Adipocyte (in vitro differentiated cells): Measurements from ENCODE around the gene TP73.

ENCODE experiments used
- DNase-seq: peaks from one replicate; pipeline ENCODE4 v3.0.0-alpha.2; 2015; ENCODE audit warnings: low read depth
- H3K27me3 ChIP-seq: replicated peaks from 2 replicates; pipeline ENCODE4 v1.7.0; 2013; ENCODE audit warnings: mild to moderate bottlenecking, low read length, moderate library complexity; ENCODE audit not compliant: control insufficient read depth, insufficient read depth
- H3K36me3 ChIP-seq: 2 replicates; pipeline ENCODE4 v1.7.0; 2013; ENCODE audit warnings: low read length, mild to moderate bottlenecking, moderate library complexity; ENCODE audit not compliant: control insufficient read depth, insufficient read depth, severe bottlenecking
- H3K4me1 ChIP-seq: 2 replicates; pipeline ENCODE4 v1.7.0; 2013; ENCODE audit warnings: mild to moderate bottlenecking, low read length, moderate library complexity; ENCODE audit not compliant: control insufficient read depth, insufficient read depth
- H3K4me3 ChIP-seq: 2 replicates; pipeline ENCODE4 v1.7.0; 2013; ENCODE audit warnings: mild to moderate bottlenecking, low read length, moderate library complexity
- H3K9ac ChIP-seq: 2 replicates; pipeline ENCODE4 v1.7.0; 2013; ENCODE audit warnings: mild to moderate bottlenecking, low read length, moderate library complexity
- H3K9me3 ChIP-seq: 2 replicates; pipeline ENCODE4 v1.7.0; 2013; ENCODE audit warnings: mild to moderate bottlenecking, low read length, moderate library complexity; ENCODE audit not compliant: control insufficient read depth

The TP73 gene

DNA sequence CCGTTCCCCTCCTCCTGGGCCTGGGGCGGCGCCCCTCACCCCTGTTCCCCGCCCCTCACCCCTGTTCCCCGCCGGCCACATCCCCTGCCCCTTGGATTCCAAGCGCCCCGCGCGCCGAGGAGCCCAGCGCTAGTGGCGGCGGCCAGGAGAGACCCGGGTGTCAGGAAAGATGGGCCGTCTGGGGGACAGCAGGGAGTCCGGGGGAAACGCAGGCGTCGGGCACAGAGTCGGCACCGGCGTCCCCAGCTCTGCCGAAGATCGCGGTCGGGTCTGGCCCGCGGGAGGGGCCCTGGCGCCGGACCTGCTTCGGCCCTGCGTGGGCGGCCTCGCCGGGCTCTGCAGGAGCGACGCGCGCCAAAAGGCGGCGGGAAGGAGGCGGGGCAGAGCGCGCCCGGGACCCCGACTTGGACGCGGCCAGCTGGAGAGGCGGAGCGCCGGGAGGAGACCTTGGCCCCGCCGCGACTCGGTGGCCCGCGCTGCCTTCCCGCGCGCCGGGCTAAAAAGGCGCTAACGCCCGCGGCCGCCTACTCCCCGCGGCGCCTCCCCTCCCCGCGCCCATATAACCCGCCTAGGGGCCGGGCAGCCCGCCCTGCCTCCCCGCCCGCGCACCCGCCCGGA, at the start of gene TP73:
Gene TP73, plus strand, starts transcription at position 587 of the 618 bp plus-strand sequence. CDS start 29,850 bp downstream, outside the sequence.
- Histone ChIP-seq H3K9ac (no peak within 1 kb of the TSS), H3K4me3 (no peak within 1 kb of the TSS), H3K36me3 (peaks cover 7% of the 10 kb centered on the region), H3K9me3 (no peaks in the 10 kb centered on the region), H3K27me3 (peaks cover 45% of the 10 kb centered on the region), H3K4me1 (peaks cover 5% of the 10 kb centered on the region)
- peak; percentile 10 for DNase-seq

DNA sequence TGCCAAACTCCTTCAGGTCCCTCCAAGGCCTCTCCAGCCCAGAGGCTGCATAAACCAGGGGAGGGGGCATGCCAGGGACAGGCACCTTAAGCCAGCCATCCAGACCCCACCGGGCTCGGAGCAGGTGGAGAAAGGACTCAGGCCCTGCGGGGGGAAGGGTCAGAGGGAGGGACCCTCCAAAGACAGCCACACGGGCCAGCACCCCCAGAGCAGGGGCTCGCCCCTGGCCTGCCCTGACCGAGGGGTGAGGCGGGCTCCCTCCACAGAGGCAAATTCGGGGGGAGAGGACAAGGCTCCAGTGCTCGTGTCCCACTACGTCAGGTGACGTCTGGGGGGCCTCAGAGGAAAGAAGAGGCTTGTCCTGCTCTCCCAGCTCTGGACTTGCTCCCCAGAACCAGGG, 49.2 kb upstream of the TP73 start:
- Histone ChIP-seq H3K9me3 (no peaks in the 10 kb centered on the region), H3K4me3 (no peak overlapping the region), H3K27me3 (peaks cover 58% of the 10 kb centered on the region), H3K9ac (no peak overlapping the region), H3K36me3 (no peaks in the 10 kb centered on the region), H3K4me1 (peaks cover 3% of the 10 kb centered on the region)
- no peak for DNase-seq

DNA sequence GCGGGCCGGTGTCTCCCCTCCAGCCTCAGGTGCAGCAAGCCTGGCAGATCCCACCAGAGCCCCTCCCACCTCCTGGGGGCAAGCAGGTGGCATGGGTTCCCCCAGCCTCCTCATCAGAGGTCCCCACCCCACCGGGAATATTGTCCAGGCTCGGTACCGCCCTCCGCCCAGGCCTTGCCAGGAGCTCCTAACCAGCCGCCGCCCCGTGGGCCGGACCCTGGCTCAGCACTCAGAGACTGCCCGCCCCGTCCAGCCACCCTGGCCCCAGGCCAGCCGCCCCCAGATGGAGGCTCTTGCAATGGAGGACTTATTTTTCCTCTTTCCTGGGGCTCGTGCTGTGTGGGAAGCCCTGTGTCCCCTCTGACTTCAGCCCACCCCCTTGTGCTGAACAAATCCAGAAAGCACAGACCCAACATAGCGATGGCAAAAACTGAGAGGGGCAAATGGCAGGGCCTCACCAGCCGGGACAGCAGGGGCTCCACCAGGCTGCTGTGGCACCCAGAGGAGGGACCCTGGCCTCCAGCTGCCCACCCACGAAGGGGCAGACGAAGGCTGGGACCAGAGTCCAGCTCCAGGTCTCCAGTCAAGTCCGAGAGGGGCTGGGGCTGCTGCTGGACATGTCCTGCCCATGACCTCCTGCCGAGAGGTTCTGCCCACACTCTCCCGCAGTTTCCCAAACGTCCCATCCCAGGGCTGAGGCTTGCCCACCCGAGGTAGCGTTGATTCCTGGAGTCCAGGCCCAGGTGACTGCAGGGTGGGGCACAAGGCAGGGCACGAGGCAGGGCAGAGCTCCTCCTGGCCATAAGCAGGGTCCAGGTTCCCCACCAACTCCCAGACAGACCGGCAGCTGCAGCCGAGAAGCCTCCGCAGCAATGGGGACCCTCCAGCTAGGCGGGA, 48.5 kb upstream of the TP73 start:
- H3K36me3 ChIP-seq = no peaks in the 10 kb centered on the region
- no peak overlapping the region for H3K9ac ChIP-seq
- DNase-seq = no peak
- H3K9me3 ChIP-seq = no peaks in the 10 kb centered on the region
- H3K27me3 ChIP-seq = peaks cover 65% of the 10 kb centered on the region
- H3K4me3 ChIP-seq = no peak overlapping the region
- H3K4me1 ChIP-seq = no peaks in the 10 kb centered on the region

DNA sequence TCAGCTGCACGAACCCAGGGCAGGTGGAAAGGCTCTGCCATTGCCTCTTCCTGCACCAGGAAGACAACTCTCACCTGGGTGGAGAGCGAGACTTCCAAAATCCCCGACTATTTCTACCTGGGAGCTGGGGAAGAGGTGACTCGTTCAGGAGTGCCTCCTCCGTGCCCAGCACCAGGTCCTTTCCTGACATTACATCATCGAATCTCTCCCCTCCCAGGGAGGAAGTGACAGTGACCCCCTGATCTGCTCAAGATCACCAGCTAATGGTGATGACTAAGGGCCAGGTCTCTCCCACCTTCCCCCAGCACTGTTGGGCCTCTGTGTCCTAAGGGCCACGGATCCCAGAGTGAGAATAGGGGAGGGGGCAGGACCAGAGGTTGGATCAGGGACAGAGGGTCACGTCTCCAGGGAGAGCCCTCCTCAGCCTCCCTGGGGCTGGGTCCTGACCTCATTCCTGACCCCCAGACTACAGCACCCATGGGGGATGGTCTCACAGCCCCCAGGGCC, 47.8 kb upstream of the TP73 start:
- peaks cover 63% of the 10 kb centered on the region for H3K27me3 ChIP-seq
- no peaks in the 10 kb centered on the region for H3K9me3 ChIP-seq
- no peak overlapping the region for H3K9ac ChIP-seq
- no peaks in the 10 kb centered on the region for H3K4me1 ChIP-seq
- H3K4me3 ChIP-seq = no peak overlapping the region
- no peaks in the 10 kb centered on the region for H3K36me3 ChIP-seq
- no peak for DNase-seq

DNA sequence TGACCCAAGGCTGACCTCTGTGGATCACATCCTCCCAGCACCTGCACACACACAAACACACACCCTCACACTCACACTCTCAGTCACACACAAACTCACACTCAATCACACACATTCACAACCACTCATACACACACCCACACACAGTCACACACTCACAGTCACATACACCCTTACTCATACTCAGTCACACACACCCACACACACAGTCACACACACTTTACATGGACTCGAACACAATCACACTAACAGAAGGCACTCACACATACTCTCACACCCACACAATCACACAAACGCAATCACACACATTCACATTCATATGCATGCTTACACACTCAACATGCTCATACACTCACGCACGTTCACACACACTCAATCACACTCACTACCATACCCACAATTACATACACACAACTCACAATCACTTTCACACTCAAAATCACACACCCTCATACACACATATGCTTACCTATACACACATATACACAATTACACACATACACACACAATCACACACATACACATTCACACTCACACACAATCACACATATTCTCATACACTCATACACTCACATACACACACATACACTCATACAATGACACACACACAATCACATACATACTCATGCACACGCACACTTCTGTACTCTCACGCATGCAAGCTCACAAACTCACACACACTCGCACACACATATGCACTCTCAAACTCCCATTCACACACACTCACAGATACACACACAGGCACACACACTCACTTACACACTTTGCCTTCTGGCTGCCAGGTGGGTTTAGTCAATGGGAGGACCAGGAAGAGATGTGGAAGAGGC, 47.1 kb upstream of the TP73 start:
- DNase-seq = no peak
- Histone ChIP-seq H3K27me3 (peaks cover 63% of the 10 kb centered on the region), H3K4me1 (no peaks in the 10 kb centered on the region), H3K36me3 (no peaks in the 10 kb centered on the region), H3K9ac (no peak overlapping the region), H3K9me3 (no peaks in the 10 kb centered on the region), H3K4me3 (no peak overlapping the region)

DNA sequence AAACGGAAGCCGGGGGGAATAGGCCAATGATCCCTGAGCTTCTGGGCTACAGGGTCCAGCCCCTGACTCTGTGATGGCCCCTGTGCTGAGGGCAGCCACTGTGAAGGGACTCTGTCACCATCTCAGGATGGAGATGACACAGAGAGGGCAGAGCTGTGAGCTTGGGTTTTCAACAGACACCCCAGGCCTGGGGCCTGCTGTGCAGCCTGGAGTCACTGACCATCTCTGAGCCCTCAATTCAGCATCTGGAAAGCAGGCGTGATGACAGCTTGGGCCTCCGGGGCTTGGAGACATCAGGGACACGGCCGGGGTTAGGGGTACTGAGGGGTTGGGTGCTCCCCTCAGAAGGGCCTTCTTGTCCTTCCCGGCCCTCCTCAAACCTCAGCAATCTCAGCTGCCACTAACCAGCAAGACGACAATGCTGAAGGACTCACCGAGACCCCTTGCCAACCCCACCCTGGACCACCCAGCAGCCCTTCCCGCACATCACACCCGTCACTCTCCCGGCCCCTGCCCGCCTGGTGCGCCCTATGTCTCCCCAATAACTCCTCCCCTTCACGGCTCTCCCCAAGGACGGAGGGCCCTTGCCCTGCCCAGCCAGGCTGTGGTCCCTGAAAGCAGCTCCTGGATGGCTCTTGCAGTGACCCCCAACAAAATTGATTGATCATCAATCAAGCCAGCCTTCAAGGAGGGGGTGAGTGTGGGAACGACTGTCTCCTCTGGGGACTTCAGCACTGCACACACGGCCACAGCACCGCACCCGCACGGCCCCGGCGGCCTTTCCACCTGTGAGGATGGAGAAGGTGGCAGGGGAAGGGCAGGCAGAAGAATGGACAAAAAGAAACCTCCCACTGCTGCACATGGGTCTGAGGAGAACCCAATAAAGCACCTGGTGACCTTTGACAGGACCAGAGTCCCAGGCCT, 45.3 kb upstream of the TP73 start:
- Histone ChIP-seq H3K9me3 (no peaks in the 10 kb centered on the region), H3K9ac (no peak overlapping the region), H3K4me1 (peaks cover 3% of the 10 kb centered on the region), H3K36me3 (no peaks in the 10 kb centered on the region), H3K27me3 (peaks cover 59% of the 10 kb centered on the region), H3K4me3 (no peak overlapping the region)
- no peak for DNase-seq

DNA sequence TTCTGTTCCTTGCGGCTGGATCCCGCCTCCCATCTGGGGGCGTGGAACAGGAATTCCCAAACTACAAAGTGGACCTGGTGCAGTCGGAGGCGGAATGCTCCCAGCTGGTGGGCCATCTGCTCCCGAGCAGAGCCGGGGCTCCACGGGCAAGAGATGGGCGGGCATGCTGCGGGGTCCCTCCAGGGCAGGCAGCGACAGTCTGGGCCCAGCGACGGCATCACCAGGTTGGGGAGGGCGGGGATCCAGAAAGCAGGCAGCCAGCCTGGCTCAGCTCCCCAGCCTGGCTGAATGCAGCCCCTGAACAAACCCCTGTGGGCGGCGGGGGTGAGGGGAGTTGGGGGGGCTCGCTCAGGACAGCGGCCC, 44.6 kb upstream of the TP73 start:
- Histone ChIP-seq H3K27me3 (peaks cover 64% of the 10 kb centered on the region), H3K36me3 (no peaks in the 10 kb centered on the region), H3K9ac (no peak overlapping the region), H3K9me3 (no peaks in the 10 kb centered on the region), H3K4me3 (no peak overlapping the region), H3K4me1 (peaks cover 3% of the 10 kb centered on the region)
- no peak for DNase-seq

DNA sequence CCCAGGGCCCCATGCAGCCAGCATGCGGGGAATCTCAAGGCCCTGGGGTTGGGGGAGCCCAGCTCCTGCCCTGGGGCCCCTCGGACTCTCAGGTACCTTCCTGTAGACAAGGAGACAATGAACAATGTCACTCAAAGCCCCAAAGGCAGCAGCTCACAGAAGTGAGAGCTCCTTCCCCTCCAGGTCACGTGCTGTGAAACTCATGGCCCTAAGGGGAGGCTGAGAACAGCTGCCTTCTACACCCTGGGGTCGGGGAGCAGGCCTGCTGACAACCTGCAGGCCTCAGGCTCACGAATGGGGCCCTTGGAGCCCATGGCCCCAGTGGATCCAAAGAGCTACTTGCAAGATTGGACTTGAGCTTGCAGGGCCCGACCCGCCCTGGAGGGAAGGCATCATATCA, 44.2 kb upstream of the TP73 start:
- DNase-seq = no peak
- Histone ChIP-seq H3K4me3 (no peak overlapping the region), H3K9ac (no peak overlapping the region), H3K27me3 (peaks cover 67% of the 10 kb centered on the region), H3K36me3 (no peaks in the 10 kb centered on the region), H3K9me3 (no peaks in the 10 kb centered on the region), H3K4me1 (peaks cover 3% of the 10 kb centered on the region)

DNA sequence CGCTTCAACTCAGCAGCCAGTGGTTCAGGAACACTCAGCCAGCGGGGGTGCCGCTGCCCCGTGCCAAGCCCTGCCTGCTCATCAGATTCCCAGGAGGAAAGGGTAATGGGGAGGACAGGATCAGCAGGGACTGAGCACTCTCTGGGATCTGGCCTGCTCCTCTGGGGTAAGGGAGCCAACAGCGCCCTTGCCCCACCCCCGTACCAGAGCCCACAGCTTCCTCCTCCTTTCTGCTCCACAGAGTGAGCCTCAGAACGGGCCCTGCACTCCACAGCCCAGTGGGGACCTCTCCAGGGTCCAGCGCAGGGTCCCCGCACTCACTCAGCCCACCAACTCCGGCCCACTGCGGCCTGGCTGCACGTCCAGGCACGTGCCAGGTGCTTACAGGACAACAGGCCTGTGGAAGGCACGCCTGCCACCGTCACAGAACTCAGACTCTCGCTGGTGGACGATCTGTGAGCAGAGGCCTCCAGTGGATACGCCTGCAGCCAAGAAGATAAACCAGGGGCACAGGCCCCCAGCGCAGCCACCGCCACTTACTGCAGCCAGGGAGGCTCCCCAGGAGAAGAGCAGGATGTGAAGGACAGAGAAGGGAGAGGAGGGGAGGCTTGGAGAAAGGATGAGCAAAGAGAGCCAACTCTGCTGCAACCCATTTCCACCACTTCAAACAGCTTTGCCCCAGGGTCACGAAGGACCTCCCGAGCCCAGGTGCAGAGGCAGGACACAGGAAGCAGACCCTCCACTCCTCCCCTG, 43.1 kb upstream of the TP73 start:
- H3K27me3 ChIP-seq = peaks cover 70% of the 10 kb centered on the region
- peaks cover 3% of the 10 kb centered on the region for H3K4me1 ChIP-seq
- H3K9me3 ChIP-seq = no peaks in the 10 kb centered on the region
- no peak overlapping the region for H3K4me3 ChIP-seq
- DNase-seq = no peak
- H3K9ac ChIP-seq = no peak overlapping the region
- no peaks in the 10 kb centered on the region for H3K36me3 ChIP-seq
